Measurements from ENCODE around the gene NPVF.

Gene NPVF

DNA sequence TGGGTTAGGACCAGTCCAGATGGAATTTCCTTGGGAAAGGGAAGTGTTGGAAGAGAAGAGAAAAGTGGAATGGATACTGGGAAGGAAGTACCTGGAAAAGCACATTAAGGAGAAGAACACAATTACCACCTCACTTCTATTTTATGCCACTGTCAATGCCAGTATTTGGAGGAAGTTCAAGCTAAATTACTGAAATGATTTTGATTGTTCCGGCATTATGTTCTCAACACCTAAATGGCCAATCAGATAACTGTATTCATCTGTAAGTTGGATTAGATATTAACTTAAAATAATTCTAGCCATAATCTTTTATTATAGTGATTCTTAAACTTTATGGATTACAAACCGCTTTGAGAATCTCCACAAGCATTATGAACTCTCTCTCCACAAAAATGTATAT lies 7.3 kb downstream of the NPVF start:
- Histone ChIP-seq H3K36me3 (ENCODE audit: low read depth) (no peaks in the 10 kb centered on the region), H3K4me3 (ENCODE audit: severe bottlenecking) (no peak overlapping the region), H3K4me1 (ENCODE audit: insufficient read depth, poor library complexity, severe bottlenecking) (no peaks in the 10 kb centered on the region), H3K27ac (ENCODE audit: poor library complexity, severe bottlenecking) (no peak overlapping the region), H3K9me3 (ENCODE audit: severe bottlenecking) (no peaks in the 10 kb centered on the region), H3K27me3 (ENCODE audit: insufficient read depth, poor library complexity, severe bottlenecking) (peaks cover 17% of the 10 kb centered on the region)
- TF ChIP-seq, protein P1, sequence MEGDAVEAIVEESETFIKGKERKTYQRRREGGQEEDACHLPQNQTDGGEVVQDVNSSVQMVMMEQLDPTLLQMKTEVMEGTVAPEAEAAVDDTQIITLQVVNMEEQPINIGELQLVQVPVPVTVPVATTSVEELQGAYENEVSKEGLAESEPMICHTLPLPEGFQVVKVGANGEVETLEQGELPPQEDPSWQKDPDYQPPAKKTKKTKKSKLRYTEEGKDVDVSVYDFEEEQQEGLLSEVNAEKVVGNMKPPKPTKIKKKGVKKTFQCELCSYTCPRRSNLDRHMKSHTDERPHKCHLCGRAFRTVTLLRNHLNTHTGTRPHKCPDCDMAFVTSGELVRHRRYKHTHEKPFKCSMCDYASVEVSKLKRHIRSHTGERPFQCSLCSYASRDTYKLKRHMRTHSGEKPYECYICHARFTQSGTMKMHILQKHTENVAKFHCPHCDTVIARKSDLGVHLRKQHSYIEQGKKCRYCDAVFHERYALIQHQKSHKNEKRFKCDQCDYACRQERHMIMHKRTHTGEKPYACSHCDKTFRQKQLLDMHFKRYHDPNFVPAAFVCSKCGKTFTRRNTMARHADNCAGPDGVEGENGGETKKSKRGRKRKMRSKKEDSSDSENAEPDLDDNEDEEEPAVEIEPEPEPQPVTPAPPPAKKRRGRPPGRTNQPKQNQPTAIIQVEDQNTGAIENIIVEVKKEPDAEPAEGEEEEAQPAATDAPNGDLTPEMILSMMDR (IDR thresholded peaks at IDR 0.05; ENCODE audit: poor library complexity, severe bottlenecking): no peak
- ATAC-seq (ENCODE audit: low read depth): no peak
- DNase-seq (ENCODE audit: low spot score): no peak

DNA sequence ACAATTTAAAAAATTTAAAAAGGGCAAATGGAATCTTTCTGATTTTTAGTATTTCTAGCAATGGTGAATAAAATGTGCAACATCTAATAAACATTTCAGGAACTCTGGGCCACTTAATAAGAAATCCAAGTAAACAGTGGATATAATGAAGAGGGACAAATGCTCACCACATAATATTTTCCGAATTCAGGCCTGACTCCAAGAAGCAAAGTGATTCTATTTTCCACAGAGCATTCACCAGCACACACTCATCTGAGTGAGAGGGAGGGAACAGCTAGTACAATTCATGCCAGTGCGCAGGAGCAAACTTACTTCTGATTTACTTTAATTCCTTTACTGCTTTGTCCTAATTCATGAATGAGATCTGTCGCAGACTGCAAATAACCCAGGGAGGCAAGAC lies 10.1 kb downstream of the NPVF start:
- ATAC-seq (ENCODE audit: low read depth) (no peak), DNase-seq (ENCODE audit: low spot score) (no peak)
- Histone ChIP-seq H3K9me3 (ENCODE audit: severe bottlenecking) (no peaks in the 10 kb centered on the region), H3K4me1 (ENCODE audit: insufficient read depth, poor library complexity, severe bottlenecking) (no peaks in the 10 kb centered on the region), H3K4me3 (ENCODE audit: severe bottlenecking) (no peak overlapping the region), H3K36me3 (ENCODE audit: low read depth) (no peaks in the 10 kb centered on the region), H3K27me3 (ENCODE audit: insufficient read depth, poor library complexity, severe bottlenecking) (peaks cover 17% of the 10 kb centered on the region), H3K27ac (ENCODE audit: poor library complexity, severe bottlenecking) (no peak overlapping the region)
- TF ChIP-seq, protein P1 (IDR thresholded peaks at IDR 0.05; ENCODE audit: poor library complexity, severe bottlenecking): no peak

DNA sequence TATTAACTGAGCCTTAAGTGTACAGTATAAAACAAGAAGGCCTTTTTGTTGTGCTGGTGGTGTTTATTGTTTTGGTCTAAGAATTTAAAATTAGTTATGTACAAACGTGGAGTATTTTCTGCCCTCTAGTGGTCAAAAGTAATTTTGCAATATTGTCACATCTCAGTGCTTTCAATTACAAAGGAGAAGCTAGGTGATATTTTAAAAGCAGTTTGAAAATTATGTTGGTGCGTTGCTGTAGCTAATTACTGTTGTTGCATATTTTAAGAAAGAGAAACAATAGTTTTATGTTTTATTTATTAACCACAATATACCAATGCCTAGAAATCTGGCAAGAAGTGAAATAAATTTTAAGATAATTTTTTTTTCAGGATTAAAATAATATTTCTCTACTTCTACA lies 11.4 kb downstream of the NPVF start:
- Histone ChIP-seq H3K36me3 (ENCODE audit: low read depth) (no peaks in the 10 kb centered on the region), H3K4me3 (ENCODE audit: severe bottlenecking) (no peak overlapping the region), H3K27me3 (ENCODE audit: insufficient read depth, poor library complexity, severe bottlenecking) (peaks cover 17% of the 10 kb centered on the region), H3K9me3 (ENCODE audit: severe bottlenecking) (no peaks in the 10 kb centered on the region), H3K27ac (ENCODE audit: poor library complexity, severe bottlenecking) (no peak overlapping the region), H3K4me1 (ENCODE audit: insufficient read depth, poor library complexity, severe bottlenecking) (no peaks in the 10 kb centered on the region)
- DNase-seq (ENCODE audit: low spot score) (no peak), ATAC-seq (ENCODE audit: low read depth) (no peak)
- TF ChIP-seq, protein P1 (IDR thresholded peaks at IDR 0.05; ENCODE audit: poor library complexity, severe bottlenecking): peak; percentile 94

DNA sequence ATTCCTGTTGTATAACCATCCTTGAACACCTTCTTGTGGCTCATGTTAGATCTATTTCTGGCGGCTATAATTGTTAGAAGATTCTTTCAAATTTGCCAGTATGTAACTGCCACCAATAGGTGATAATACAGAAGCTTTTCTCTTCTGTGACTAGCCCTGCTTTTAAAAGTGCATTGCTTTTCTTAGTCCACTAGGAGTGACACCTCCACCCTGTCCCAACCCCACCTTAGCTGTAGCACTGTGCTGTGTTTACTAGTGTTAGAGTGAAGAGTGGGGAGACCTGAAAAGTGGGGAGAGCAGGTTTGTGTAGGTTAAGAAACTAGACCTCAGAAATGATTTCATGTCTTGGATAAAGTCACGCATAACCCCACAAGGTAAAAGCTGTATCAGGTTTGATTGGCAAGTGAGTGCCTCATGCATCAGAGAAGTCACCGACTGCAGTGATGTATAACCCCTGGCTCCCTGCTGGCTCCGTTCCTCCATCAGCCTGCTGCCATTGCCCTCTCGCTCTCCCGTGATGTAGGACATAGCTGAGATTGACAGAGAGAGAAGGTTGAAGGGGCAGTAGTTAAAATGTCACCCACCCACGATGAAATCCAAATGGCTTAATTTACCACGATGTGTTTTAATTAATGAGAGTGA lies 12.5 kb downstream of the NPVF start:
- Histone ChIP-seq H3K9me3 (ENCODE audit: severe bottlenecking) (no peaks in the 10 kb centered on the region), H3K36me3 (ENCODE audit: low read depth) (no peaks in the 10 kb centered on the region), H3K4me1 (ENCODE audit: insufficient read depth, poor library complexity, severe bottlenecking) (no peaks in the 10 kb centered on the region), H3K4me3 (ENCODE audit: severe bottlenecking) (no peak overlapping the region), H3K27ac (ENCODE audit: poor library complexity, severe bottlenecking) (no peak overlapping the region), H3K27me3 (ENCODE audit: insufficient read depth, poor library complexity, severe bottlenecking) (peaks cover 17% of the 10 kb centered on the region)
- TF ChIP-seq, protein P1 (IDR thresholded peaks at IDR 0.05; ENCODE audit: poor library complexity, severe bottlenecking): no peak
- ATAC-seq (ENCODE audit: low read depth) (0 out of 3 replicates have a peak, but pooled peaks have one; percentile 40), DNase-seq (ENCODE audit: low spot score) (no peak)

DNA sequence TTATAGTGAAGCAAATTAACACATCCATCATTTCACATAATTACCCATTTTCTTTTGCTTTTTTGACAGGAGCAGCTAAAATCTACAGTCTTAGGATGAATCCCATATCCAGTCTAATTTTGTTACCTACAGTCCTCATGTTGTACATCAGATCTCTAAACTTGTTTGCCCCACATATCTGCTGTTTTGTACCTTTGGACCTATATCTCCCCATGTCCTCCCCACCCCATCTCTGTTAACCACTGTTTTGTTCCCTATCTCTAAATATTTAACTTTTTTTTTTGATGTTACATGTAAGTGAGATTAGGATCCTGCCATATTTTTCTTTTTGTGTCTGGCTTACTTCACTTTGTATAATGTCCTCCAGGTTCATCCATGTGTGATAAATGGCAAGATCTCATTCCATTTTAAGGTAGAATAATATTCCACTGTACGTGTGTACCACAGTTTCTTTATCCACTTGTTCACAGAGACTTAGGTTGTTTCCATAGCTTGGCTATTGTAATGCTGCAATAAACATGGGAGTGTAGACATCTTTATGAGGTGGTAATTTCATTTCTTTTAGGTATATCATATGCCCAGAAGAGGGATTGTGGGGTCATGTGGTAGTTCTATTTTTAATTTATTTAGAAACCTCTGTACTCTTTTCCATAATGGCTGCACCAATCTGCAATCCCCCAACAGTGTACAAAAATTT lies 19.6 kb downstream of the NPVF start:
- ATAC-seq (ENCODE audit: low read depth) (no peak), DNase-seq (ENCODE audit: low spot score) (no peak)
- Histone ChIP-seq H3K27me3 (ENCODE audit: insufficient read depth, poor library complexity, severe bottlenecking) (peaks cover 10% of the 10 kb centered on the region), H3K9me3 (ENCODE audit: severe bottlenecking) (no peaks in the 10 kb centered on the region), H3K27ac (ENCODE audit: poor library complexity, severe bottlenecking) (no peak overlapping the region), H3K4me1 (ENCODE audit: insufficient read depth, poor library complexity, severe bottlenecking) (no peaks in the 10 kb centered on the region), H3K4me3 (ENCODE audit: severe bottlenecking) (no peak overlapping the region), H3K36me3 (ENCODE audit: low read depth) (no peaks in the 10 kb centered on the region)
- TF ChIP-seq, protein P1 (IDR thresholded peaks at IDR 0.05; ENCODE audit: poor library complexity, severe bottlenecking): no peak

Measured in RWPE2 (cell line).